Measurements from ENCODE around the gene TAL1. TPM values are rescaled to one million over a fixed set of nuclear protein-coding genes. Genes with fewer than 3 reads are reported as not detected.

Gene TAL1
- total and polyA plus RNA-seq, 2 of the 8 experiments (the other 6 are each of a cell fraction or from before 2014, with no cell fraction given): 0.09 to 0.15 TPM

- no peak overlapping the region for H3K14ac ChIP-seq (ENCODE audit: insufficient read length)
- CTCF ChIA-PET (ENCODE audit: partially characterized antibody): interaction anchor here (0.9 to 3.5 kb wide), 13 partner anchors 8 to 334 kb away, joined by 3 to 23 read pairs (median 3); partner anchors contain the start of gene FOXD2
Observed at GRCh38 chr1:47211796-47212269, 20.2 kb downstream of the TAL1 start.

More at GRCh38 chr1:47211796-47212269, 20.2 kb downstream of the TAL1 start:
- H3K23ac ChIP-seq (ENCODE audit: insufficient read length): no peak overlapping the region
- H4K5ac ChIP-seq (ENCODE audit: insufficient read length, low read depth, low read length): no peak overlapping the region
- H3K18ac ChIP-seq (ENCODE audit: extremely low read depth, low read length): no peak overlapping the region
- no peak overlapping the region for H3K4ac ChIP-seq (replicated peaks; ENCODE audit: insufficient read length, low read depth, low read length)
- no peak overlapping the region for H2BK20ac ChIP-seq (ENCODE audit: low read length)
- no peaks in the 10 kb centered on the region; the same call in 1 of the 2 replicates for H3K23me2 ChIP-seq (ENCODE audit: low read depth, low read length)
- H3K9ac ChIP-seq (replicated peaks in 1 of 4; ENCODE audit: extremely low read depth in 1 of 4, low read depth in 3 of 4, low read length in 3 of 4): no peak overlapping the region
- H3K27ac ChIP-seq (ENCODE audit: low read depth, low read length): no peak overlapping the region
- H2AK5ac ChIP-seq (ENCODE audit: low read depth, low read length): no peak overlapping the region
- H3K79me2 ChIP-seq (ENCODE audit: control insufficient read depth in 1 of 2, insufficient read depth in 2 of 2, low read length in 2 of 2): no peaks in the 10 kb centered on the region
- no peak overlapping the region for H2BK15ac ChIP-seq (ENCODE audit: low read length)
- no peaks in the 10 kb centered on the region for H3K36me3 ChIP-seq (ENCODE audit: control insufficient read depth in 2 of 4, insufficient read depth in 4 of 4, low read length in 3 of 4)
- H2BK5ac ChIP-seq (ENCODE audit: low read depth, low read length): no peak overlapping the region
- peaks cover 2 to 35% (median 27%) of the 10 kb centered on the region in 4 experiments for H3K27me3 ChIP-seq (replicated peaks in 1 of 4; ENCODE audit: control insufficient read depth in 3 of 4, extremely low read depth in 1 of 4, insufficient read depth in 3 of 4, low read length in 3 of 4)
- peaks cover 5 to 25% (median 16%) of the 10 kb centered on the region in 4 experiments for H3K4me1 ChIP-seq (replicated peaks in 1 of 4; ENCODE audit: control insufficient read depth in 3 of 4, insufficient read depth in 4 of 4, low read length in 3 of 4)
- no peak overlapping the region for H3K56ac ChIP-seq (replicated peaks; ENCODE audit: insufficient read length, low read depth, low read length)
- FAIRE-seq: no peak
- no peak overlapping the region for H4K91ac ChIP-seq (replicated peaks; ENCODE audit: insufficient read length, low read length)
- no peaks in the 10 kb centered on the region for H3K9me3 ChIP-seq (ENCODE audit: insufficient read depth in 2 of 2, low read depth in 1 of 2, low read length in 1 of 2)
- H4K20me1 ChIP-seq (replicated peaks in 1 of 2; ENCODE audit: control insufficient read depth in 1 of 2, insufficient read depth in 2 of 2, low read length in 2 of 2): no peaks in the 10 kb centered on the region
- H2AFZ ChIP-seq (ENCODE audit: low read length): no peak overlapping the region; the same call in 1 of the 2 replicates
- POLR2A ChIA-PET (ENCODE audit: partially characterized antibody): interaction anchor here (0.8 to 1.4 kb wide), 2 partner anchors 18 to 28 kb away, joined by 3 read pairs; no protein-coding TSS in a partner anchor
- no peak for TF ChIP-seq TEAD4 (IDR thresholded peaks at IDR 0.05; ENCODE audit: low read depth, low read length)
- TF ChIP-seq, protein P1, sequence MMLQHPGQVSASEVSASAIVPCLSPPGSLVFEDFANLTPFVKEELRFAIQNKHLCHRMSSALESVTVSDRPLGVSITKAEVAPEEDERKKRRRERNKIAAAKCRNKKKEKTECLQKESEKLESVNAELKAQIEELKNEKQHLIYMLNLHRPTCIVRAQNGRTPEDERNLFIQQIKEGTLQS (IDR thresholded peaks at IDR 0.05; ENCODE audit: insufficient read depth, low read depth, low read length): no peak
- TF ChIP-seq KDM4A (IDR thresholded peaks at IDR 0.05; ENCODE audit: low read depth, low read length, severe bottlenecking): no peak
- TF ChIP-seq POU5F1 (IDR thresholded peaks at IDR 0.05; ENCODE audit: low read depth, low read length): no peak
- TF ChIP-seq, protein P2, sequence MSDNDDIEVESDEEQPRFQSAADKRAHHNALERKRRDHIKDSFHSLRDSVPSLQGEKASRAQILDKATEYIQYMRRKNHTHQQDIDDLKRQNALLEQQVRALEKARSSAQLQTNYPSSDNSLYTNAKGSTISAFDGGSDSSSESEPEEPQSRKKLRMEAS (IDR thresholded peaks at IDR 0.05): no peak
- TF ChIP-seq BCL11A (IDR thresholded peaks at IDR 0.05; ENCODE audit: low read depth in 2 of 2, low read length in 2 of 2): no peak
- no peak for DNase-seq (ENCODE audit: low read depth in 1 of 2, low spot score in 2 of 2)
- no peak overlapping the region for H3K4me3 ChIP-seq (ENCODE audit: extremely low read depth in 1 of 4, insufficient read depth in 2 of 4, low read depth in 3 of 4, low read length in 4 of 4)
- WGBS, 2 experiments (ENCODE audit: extremely low coverage in 1 of 2, insufficient coverage in 1 of 2, insufficient read length in 1 of 2, insufficient replicate concordance in 2 of 2, low coverage in 1 of 2, low lambda C conversion rate in 2 of 2, missing lambda C conversion rate in 1 of 2): 68% methylated on average over 9 of the region's 9 CpGs; no CpG with 5 or more reads in 1 of the 2 experiments
- no peaks in the 10 kb centered on the region for H3K79me1 ChIP-seq (ENCODE audit: low read depth, low read length)
- H2BK12ac ChIP-seq (ENCODE audit: low read depth, low read length): peak overlapping the region; percentile 29; the same call in 1 of the 2 replicates
- no peak overlapping the region for H3K4me2 ChIP-seq (ENCODE audit: insufficient read depth in 1 of 2, low read depth in 2 of 2, low read length in 2 of 2)
- H4K8ac ChIP-seq (ENCODE audit: extremely low read depth, insufficient read depth, low read length): peak overlapping the region; percentile 18; the same call in 1 of the 2 replicates
- no peak overlapping the region for H2BK120ac ChIP-seq (replicated peaks; ENCODE audit: low read depth, low read length)

Data from H1 (cell line).